Measurements from ENCODE around the gene GOLGA3. TPM values are rescaled to one million over a fixed set of nuclear protein-coding genes. Genes with fewer than 3 reads are reported as not detected.
A peak's percentile ranks its signal among the peaks of the same experiment; 100 is the strongest.
"Not testable (repeated sequence)": the region's sequence is repeated elsewhere in the genome, so short reads cannot be mapped to it uniquely, and the experiment has no call there.

GOLGA3 gene
- 67.6 and 68.1 TPM in 2 replicates for total RNA-seq

GRCh38 chr12:132828706-132829534 lies at the start of gene GOLGA3:
GOLGA3 (minus strand) TSS chr12:132828869; CDS start chr12:132822128, 6,741 bp downstream.
- DNase-seq: peak; percentile 98
- H3K4me1 Mint-ChIP-seq: peaks cover 30% of the 10 kb centered on the region
- peak within 1 kb of the TSS; percentile 100 for H3K27ac Mint-ChIP-seq
- intact Hi-C loops (cut with micrococcal nuclease): loop anchor here (1.0 to 2.0 kb wide), 8 partner anchors 58 to 352 kb away; partner anchors contain the start of genes CHFR, PGAM5, POLE and PXMP2
- no peaks in the 10 kb centered on the region for H3K9me3 Mint-ChIP-seq
- peaks cover 58% of the 10 kb centered on the region for H3K36me3 Mint-ChIP-seq (ENCODE audit: low read depth)
- no peaks in the 10 kb centered on the region for H3K27me3 Mint-ChIP-seq
- H3K4me3 Mint-ChIP-seq: peak within 1 kb of the TSS; percentile 98

- DNase-seq; H3K9me3 Mint-ChIP-seq; intact Hi-C loops (cut with micrococcal nuclease); H3K4me3 Mint-ChIP-seq; H3K27ac Mint-ChIP-seq; H3K27me3 Mint-ChIP-seq: not testable (repeated sequence)
- H3K4me1 Mint-ChIP-seq: peaks cover 11% of the 10 kb centered on the region
- H3K36me3 Mint-ChIP-seq (ENCODE audit: low read depth): peaks cover 56% of the 10 kb centered on the region
Measured at GRCh38 chr12:132874620-132875019, 46.0 kb upstream of the GOLGA3 start.

- DNase-seq: no peak
- H3K27ac Mint-ChIP-seq: no peak overlapping the region
- peaks cover 11% of the 10 kb centered on the region for H3K4me1 Mint-ChIP-seq
- no peaks in the 10 kb centered on the region for H3K9me3 Mint-ChIP-seq
- H3K36me3 Mint-ChIP-seq (ENCODE audit: low read depth): peaks cover 57% of the 10 kb centered on the region
- intact Hi-C loops (cut with micrococcal nuclease): no loop called here
- peak overlapping the region; percentile 65 for H3K4me3 Mint-ChIP-seq
- no peaks in the 10 kb centered on the region for H3K27me3 Mint-ChIP-seq
Measured at GRCh38 chr12:132874175-132874574, 45.5 kb upstream of the GOLGA3 start.

- Mint-ChIP-seq H3K4me3 (peak overlapping the region; percentile 65), H3K27ac (no peak overlapping the region), H3K27me3 (no peaks in the 10 kb centered on the region), H3K36me3 (ENCODE audit: low read depth) (peaks cover 57% of the 10 kb centered on the region), H3K4me1 (peaks cover 11% of the 10 kb centered on the region), H3K9me3 (no peaks in the 10 kb centered on the region)
- no peak for DNase-seq
- intact Hi-C loops (cut with micrococcal nuclease): no loop called here
Measured at GRCh38 chr12:132873724-132874123, 45.1 kb upstream of the GOLGA3 start.

GRCh38 chr12:132872975-132873421 lies 44.3 kb upstream of the GOLGA3 start:
- Mint-ChIP-seq H3K9me3 (no peaks in the 10 kb centered on the region), H3K27ac (peak overlapping the region; percentile 62), H3K4me3 (peak overlapping the region; percentile 19), H3K36me3 (ENCODE audit: low read depth) (peaks cover 61% of the 10 kb centered on the region), H3K27me3 (no peaks in the 10 kb centered on the region), H3K4me1 (peaks cover 14% of the 10 kb centered on the region)
- intact Hi-C loops (cut with micrococcal nuclease): no loop called here
- peak; percentile 79 for DNase-seq

- Mint-ChIP-seq H3K36me3 (ENCODE audit: low read depth) (peaks cover 63% of the 10 kb centered on the region), H3K4me1 (peaks cover 20% of the 10 kb centered on the region), H3K4me3 (peak overlapping the region; percentile 19), H3K27ac (peak overlapping the region; percentile 62), H3K27me3 (no peaks in the 10 kb centered on the region), H3K9me3 (no peaks in the 10 kb centered on the region)
- intact Hi-C loops (cut with micrococcal nuclease): no loop called here
- no peak for DNase-seq
Measured at GRCh38 chr12:132872073-132872855, 43.6 kb upstream of the GOLGA3 start.

GRCh38 chr12:132869551-132869950 lies 40.9 kb upstream of the GOLGA3 start:
- no peak overlapping the region for H3K27ac Mint-ChIP-seq
- no peak overlapping the region for H3K4me3 Mint-ChIP-seq
- H3K4me1 Mint-ChIP-seq: peaks cover 25% of the 10 kb centered on the region
- no peaks in the 10 kb centered on the region for H3K9me3 Mint-ChIP-seq
- H3K36me3 Mint-ChIP-seq (ENCODE audit: low read depth): peaks cover 61% of the 10 kb centered on the region
- intact Hi-C loops (cut with micrococcal nuclease): no loop called here
- H3K27me3 Mint-ChIP-seq: no peaks in the 10 kb centered on the region
- DNase-seq: no peak

GRCh38 chr12:132866251-132866828 lies 37.7 kb upstream of the GOLGA3 start:
- Mint-ChIP-seq H3K4me1 (peaks cover 17% of the 10 kb centered on the region), H3K4me3 (no peak overlapping the region), H3K27ac (no peak overlapping the region), H3K27me3 (no peaks in the 10 kb centered on the region), H3K9me3 (no peaks in the 10 kb centered on the region), H3K36me3 (ENCODE audit: low read depth) (peaks cover 50% of the 10 kb centered on the region)
- intact Hi-C loops (cut with micrococcal nuclease): no loop called here
- DNase-seq: no peak

- no peak for DNase-seq
- intact Hi-C loops (cut with micrococcal nuclease): no loop called here
- Mint-ChIP-seq H3K4me3 (no peak overlapping the region), H3K27ac (no peak overlapping the region), H3K36me3 (ENCODE audit: low read depth) (peaks cover 35% of the 10 kb centered on the region), H3K27me3 (no peaks in the 10 kb centered on the region), H3K4me1 (peaks cover 4% of the 10 kb centered on the region), H3K9me3 (no peaks in the 10 kb centered on the region)
Measured at GRCh38 chr12:132861558-132861957, 32.9 kb upstream of the GOLGA3 start.

GRCh38 chr12:132858718-132859266 lies 30.1 kb upstream of the GOLGA3 start:
- no peaks in the 10 kb centered on the region for H3K9me3 Mint-ChIP-seq
- intact Hi-C loops (cut with micrococcal nuclease): no loop called here
- H3K36me3 Mint-ChIP-seq (ENCODE audit: low read depth): peaks cover 48% of the 10 kb centered on the region
- peaks cover 2% of the 10 kb centered on the region for H3K4me1 Mint-ChIP-seq
- H3K27ac Mint-ChIP-seq: no peak overlapping the region
- no peak for DNase-seq
- H3K4me3 Mint-ChIP-seq: no peak overlapping the region
- H3K27me3 Mint-ChIP-seq: no peaks in the 10 kb centered on the region

GRCh38 chr12:132857019-132857418 lies 28.4 kb upstream of the GOLGA3 start:
- H3K9me3 Mint-ChIP-seq; H3K4me3 Mint-ChIP-seq; intact Hi-C loops (cut with micrococcal nuclease); H3K27me3 Mint-ChIP-seq; H3K4me1 Mint-ChIP-seq; H3K27ac Mint-ChIP-seq; DNase-seq: not testable (repeated sequence)
- H3K36me3 Mint-ChIP-seq (ENCODE audit: low read depth): peaks cover 56% of the 10 kb centered on the region

GRCh38 chr12:132856581-132856980 lies 27.9 kb upstream of the GOLGA3 start:
- intact Hi-C loops (cut with micrococcal nuclease): no loop called here
- Mint-ChIP-seq H3K36me3 (ENCODE audit: low read depth) (peaks cover 55% of the 10 kb centered on the region), H3K4me3 (no peak overlapping the region), H3K4me1 (peaks cover 2% of the 10 kb centered on the region), H3K27me3 (no peaks in the 10 kb centered on the region), H3K9me3 (no peaks in the 10 kb centered on the region), H3K27ac (no peak overlapping the region)
- no peak for DNase-seq

- H3K27ac Mint-ChIP-seq; intact Hi-C loops (cut with micrococcal nuclease); DNase-seq; H3K27me3 Mint-ChIP-seq; H3K9me3 Mint-ChIP-seq; H3K4me3 Mint-ChIP-seq; H3K4me1 Mint-ChIP-seq: not testable (repeated sequence)
- H3K36me3 Mint-ChIP-seq (ENCODE audit: low read depth): peaks cover 59% of the 10 kb centered on the region
Measured at GRCh38 chr12:132855211-132855610, 26.5 kb upstream of the GOLGA3 start.

All from activated CD4-positive, alpha-beta T cell treated with anti-CD3 and anti-CD28 coated beads, Interleukin-2, amount 10 ng/mL, durations not matched to agents 24 days and 14 days (primary cell).